ENCODE measurements around the gene ANK2. TPM values are rescaled to one million over a fixed set of nuclear protein-coding genes. Genes with fewer than 3 reads are reported as not detected.

The ANK2 gene
- total RNA-seq, 1 donor from 2014 or later: 9.4 TPM

DNA sequence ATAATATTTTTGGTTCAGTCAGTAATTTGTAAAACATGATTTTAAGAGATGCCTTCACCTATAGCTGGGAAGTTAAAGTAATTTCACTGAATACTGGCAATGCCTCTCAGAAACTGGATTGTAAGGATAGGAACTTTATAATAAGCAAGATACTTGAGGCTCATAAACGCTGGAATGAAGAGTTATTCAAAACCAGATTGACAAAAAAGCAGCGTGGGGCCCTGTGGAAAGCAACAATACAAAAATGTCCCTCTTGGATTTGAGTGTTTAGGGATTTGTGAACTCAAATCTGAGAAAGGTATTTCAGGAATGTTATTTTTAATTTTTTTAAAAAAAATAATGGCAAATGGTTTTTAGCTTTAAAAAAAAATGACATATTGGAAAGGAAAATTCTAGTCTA lies 94.6 kb downstream of the ANK2 start:
- Histone ChIP-seq H3K4me3 (no peak overlapping the region), H3K4me1 (no peaks in the 10 kb centered on the region), H3K27ac (no peak overlapping the region), H3K36me3 (no peaks in the 10 kb centered on the region), H3K27me3 (no peaks in the 10 kb centered on the region), H3K9me3 (no peaks in the 10 kb centered on the region)
- no peak for DNase-seq (ENCODE audit: low spot score in 2 of 2)
- TF ChIP-seq, protein P1, sequence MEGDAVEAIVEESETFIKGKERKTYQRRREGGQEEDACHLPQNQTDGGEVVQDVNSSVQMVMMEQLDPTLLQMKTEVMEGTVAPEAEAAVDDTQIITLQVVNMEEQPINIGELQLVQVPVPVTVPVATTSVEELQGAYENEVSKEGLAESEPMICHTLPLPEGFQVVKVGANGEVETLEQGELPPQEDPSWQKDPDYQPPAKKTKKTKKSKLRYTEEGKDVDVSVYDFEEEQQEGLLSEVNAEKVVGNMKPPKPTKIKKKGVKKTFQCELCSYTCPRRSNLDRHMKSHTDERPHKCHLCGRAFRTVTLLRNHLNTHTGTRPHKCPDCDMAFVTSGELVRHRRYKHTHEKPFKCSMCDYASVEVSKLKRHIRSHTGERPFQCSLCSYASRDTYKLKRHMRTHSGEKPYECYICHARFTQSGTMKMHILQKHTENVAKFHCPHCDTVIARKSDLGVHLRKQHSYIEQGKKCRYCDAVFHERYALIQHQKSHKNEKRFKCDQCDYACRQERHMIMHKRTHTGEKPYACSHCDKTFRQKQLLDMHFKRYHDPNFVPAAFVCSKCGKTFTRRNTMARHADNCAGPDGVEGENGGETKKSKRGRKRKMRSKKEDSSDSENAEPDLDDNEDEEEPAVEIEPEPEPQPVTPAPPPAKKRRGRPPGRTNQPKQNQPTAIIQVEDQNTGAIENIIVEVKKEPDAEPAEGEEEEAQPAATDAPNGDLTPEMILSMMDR (IDR thresholded peaks at IDR 0.05): no peak
- intact Hi-C loops (cut with DNase I): no loop called here

DNA sequence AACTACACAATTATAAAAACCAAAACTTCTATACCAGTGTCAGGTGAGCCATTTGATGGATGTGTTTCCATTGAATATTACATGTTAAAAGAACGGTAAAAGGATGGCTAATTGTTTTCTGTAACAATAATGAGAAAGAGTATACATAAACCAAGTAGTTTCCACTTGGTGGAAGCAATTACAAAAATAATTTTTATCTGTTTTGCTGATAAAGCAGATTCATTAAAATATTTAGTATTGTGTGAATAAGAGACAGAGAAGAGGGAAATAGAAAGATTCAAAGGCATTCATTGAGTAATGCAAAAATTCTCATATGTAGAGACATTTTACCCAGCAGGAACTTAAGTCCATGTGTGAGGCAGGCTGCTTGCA lies 95.7 kb downstream of the ANK2 start:
- H3K27ac ChIP-seq: peak overlapping the region in 1 of 2 donors; percentile 63
- H3K4me1 ChIP-seq: no peaks in the 10 kb centered on the region
- no peaks in the 10 kb centered on the region for H3K36me3 ChIP-seq
- peak overlapping the region in 1 of 2 donors; percentile 63 for H3K4me3 ChIP-seq
- H3K27me3 ChIP-seq: no peaks in the 10 kb centered on the region
- no peaks in the 10 kb centered on the region for H3K9me3 ChIP-seq
- intact Hi-C loops (cut with DNase I): no loop called here
- DNase-seq (ENCODE audit: low spot score in 2 of 2): no peak
- TF ChIP-seq, protein P1 (IDR thresholded peaks at IDR 0.05): no peak

DNA sequence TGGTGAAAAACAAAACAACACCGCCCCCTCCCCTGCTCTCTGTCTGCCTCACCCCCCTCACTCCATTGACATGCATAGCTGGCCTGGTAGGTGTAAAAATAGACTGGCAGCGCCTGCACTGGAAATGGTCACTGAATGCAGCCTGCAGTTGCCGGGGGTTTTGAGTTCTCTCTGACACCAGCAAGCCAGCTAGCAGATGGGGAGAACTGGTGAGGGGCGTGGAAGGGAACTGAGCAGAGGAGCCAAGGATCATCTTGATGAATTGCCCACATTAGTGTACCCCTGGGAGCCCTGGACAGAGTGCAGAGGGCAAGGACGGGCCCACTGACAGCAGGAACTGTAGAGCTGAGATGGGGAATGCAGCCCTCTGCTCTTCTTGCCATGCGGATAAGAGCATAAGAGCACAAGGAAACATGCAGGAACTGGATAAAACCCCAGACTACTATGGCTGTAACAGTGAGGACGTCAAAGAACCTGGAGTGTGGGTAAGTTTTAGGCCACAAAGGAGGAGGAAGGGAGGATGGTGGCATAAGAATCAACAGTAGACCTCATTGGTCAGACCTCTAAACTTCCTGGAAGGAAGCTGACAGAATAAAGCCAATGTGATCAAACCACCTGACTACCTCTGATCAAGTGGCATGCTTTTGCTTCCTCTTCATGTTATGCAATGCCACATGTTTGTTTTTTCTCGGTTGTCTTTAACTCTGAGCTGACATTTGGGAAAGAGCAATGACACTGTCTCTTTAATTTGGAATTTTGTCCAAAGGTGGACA lies 96.3 kb downstream of the ANK2 start:
- Histone ChIP-seq H3K9me3 (no peaks in the 10 kb centered on the region), H3K36me3 (no peaks in the 10 kb centered on the region), H3K27me3 (no peaks in the 10 kb centered on the region), H3K4me3 (peak overlapping the region in 1 of 2 donors; percentile 63), H3K4me1 (no peaks in the 10 kb centered on the region), H3K27ac (peak overlapping the region in 1 of 2 donors; percentile 63)
- no peak for DNase-seq (ENCODE audit: low spot score in 2 of 2)
- TF ChIP-seq, protein P1 (IDR thresholded peaks at IDR 0.05): no peak
- intact Hi-C loops (cut with DNase I): no loop called here

DNA sequence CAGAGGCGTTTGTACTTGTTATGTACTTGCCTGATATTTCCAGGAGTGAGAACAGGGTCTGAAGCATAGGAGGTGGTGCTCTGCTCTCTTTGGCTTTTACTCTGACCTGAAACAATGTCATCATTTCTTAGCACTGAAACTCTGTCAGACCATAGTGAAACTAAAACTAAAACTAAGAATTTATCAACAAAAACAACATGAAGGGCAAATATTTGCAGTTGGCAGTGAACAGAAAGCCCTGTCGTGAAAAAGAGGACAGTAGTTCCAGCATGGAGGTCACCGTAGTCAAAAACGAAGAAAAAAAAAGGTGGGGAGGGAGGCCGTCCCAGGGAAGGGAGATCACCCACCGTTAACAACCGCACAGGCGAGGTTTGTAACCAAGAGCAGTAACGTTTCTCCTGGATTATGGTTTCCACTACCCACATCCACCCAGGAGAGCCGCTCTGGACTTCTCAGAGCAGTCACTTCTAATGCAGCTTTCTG lies 97.5 kb downstream of the ANK2 start:
- no peaks in the 10 kb centered on the region for H3K4me1 ChIP-seq
- H3K36me3 ChIP-seq: no peaks in the 10 kb centered on the region
- intact Hi-C loops (cut with DNase I): no loop called here
- H3K27me3 ChIP-seq: no peaks in the 10 kb centered on the region
- H3K4me3 ChIP-seq: peak overlapping the region; percentile 44 to 63
- no peaks in the 10 kb centered on the region for H3K9me3 ChIP-seq
- H3K27ac ChIP-seq: peak overlapping the region; percentile 52 to 73
- no peak for DNase-seq (ENCODE audit: low spot score in 2 of 2)
- TF ChIP-seq, protein P1 (IDR thresholded peaks at IDR 0.05): no peak

DNA sequence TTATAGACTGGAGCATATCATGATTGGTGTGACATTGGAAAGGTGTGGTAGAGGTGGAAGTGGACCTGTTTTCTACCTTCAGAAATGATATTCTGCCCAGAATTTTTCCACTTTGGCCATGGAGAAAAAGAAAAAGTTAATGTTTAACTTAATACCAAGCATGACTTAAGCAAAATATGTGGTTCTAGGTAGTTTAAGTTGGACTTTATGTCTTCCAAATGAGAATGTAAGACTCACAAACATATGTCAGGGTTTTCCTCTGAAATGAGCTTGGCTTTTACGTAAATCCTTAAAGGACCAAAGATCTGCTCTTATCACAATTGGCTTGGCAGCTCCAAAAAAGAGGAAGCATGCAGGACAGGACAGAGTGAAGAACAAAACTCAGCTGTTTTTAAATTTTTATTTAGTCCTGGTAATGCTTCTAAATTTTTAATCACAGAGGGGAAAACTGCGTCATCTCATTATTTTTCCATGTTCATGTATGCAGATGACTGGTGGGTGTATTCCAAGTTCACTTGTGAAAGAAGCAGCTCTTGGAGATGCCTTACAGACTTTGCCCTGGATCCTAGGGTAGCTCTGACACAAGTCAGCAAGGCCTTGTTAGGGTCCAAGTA lies 98.2 kb downstream of the ANK2 start:
- Histone ChIP-seq H3K4me1 (no peaks in the 10 kb centered on the region), H3K36me3 (no peaks in the 10 kb centered on the region), H3K4me3 (peak overlapping the region; percentile 44 to 63), H3K27ac (peak overlapping the region; percentile 52 to 73), H3K27me3 (no peaks in the 10 kb centered on the region), H3K9me3 (no peaks in the 10 kb centered on the region)
- TF ChIP-seq, protein P1 (IDR thresholded peaks at IDR 0.05): no peak
- no peak for DNase-seq (ENCODE audit: low spot score in 2 of 2)
- intact Hi-C loops (cut with DNase I): no loop called here
